Activated naive CD4-positive, alpha-beta T cell treated with anti-CD3 and anti-CD28 coated beads, Interleukin-2, amount 50 U/mL, for 72 hours (primary cell): Measurements from ENCODE around the gene NDUFS3. TPM values are rescaled to one million over a fixed set of nuclear protein-coding genes. Genes with fewer than 3 reads are reported as not detected.
"Not testable (repeated sequence)": the region's sequence is repeated elsewhere in the genome, so short reads cannot be mapped to it uniquely, and the experiment has no call there.

Experiments
- ATAC-seq, 2 donors: fragments of 150-1000 bp; cut with Tn5 transposase; 2 replicates each; pipeline ENCODE4 v1.10.0; 2021; ENCODE audit warnings: mild to moderate bottlenecking in 2 of 2, moderate library complexity in 2 of 2
- DNase-seq, 2 donors: peaks; one replicate each; pipeline ENCODE4 v3.0.0; 2021 to 2022; ENCODE audit warnings: low spot score in 2 of 2
- H3K27ac Mint-ChIP-seq, 2 donors: one replicate each; pipeline ENCODE4 v1.8.0; 2022; ENCODE audit warnings: mild to moderate bottlenecking in 2 of 2, mixed read lengths in 2 of 2
- H3K36me3 Mint-ChIP-seq, 2 donors: one replicate each; pipeline ENCODE4 v1.8.0; 2022; ENCODE audit warnings: mixed read lengths in 2 of 2
- H3K9me3 Mint-ChIP-seq, 2 donors: one replicate each; pipeline ENCODE4 v1.8.0; 2022; ENCODE audit warnings: mixed read lengths in 2 of 2
- total RNA-seq, 2 donors: library from RNA; stranded (reverse); gene quantifications; one replicate each; pipeline ENCODE4 v1.2.3, GENCODE V29; 2022

Gene NDUFS3
- total RNA-seq, 2 donors from 2014 or later: 128 to 158 TPM

GRCh38 chr11:47552056-47552565 lies 26.8 kb upstream of the NDUFS3 start:
- H3K36me3 Mint-ChIP-seq: peaks cover 18 to 33% of the 10 kb centered on the region in 2 donors
- peak in 1 of 2 donors; percentile 57 for DNase-seq
- peak; percentile 5 to 32 for ATAC-seq

GRCh38 chr11:47552566-47553405 lies 26.1 kb upstream of the NDUFS3 start, which contains the start of gene CELF1:
TSS of gene CELF1 (minus strand) at chr11:47553132. CDS start at chr11:47499523, 53,609 bp downstream.
- ATAC-seq: peak; percentile 95 to 97
- H3K27ac Mint-ChIP-seq: peak within 1 kb of the TSS; percentile 97 to 100
- peaks cover 18 to 30% of the 10 kb centered on the region in 2 donors for H3K36me3 Mint-ChIP-seq
- H3K9me3 Mint-ChIP-seq: no peaks in the 10 kb centered on the region
- peak; percentile 93 for DNase-seq

More at GRCh38 chr11:47552056-47552565, 26.8 kb upstream of the NDUFS3 start:
- Mint-ChIP-seq H3K27ac (peak overlapping the region; percentile 97 to 100), H3K9me3 (no peaks in the 10 kb centered on the region)

GRCh38 chr11:47553406-47553743 lies 25.5 kb upstream of the NDUFS3 start:
- H3K9me3 Mint-ChIP-seq: no peaks in the 10 kb centered on the region
- peaks cover 18 to 30% of the 10 kb centered on the region in 2 donors for H3K36me3 Mint-ChIP-seq
- H3K27ac Mint-ChIP-seq: peak overlapping the region in 1 of 2 donors; percentile 97
- DNase-seq (no peak), ATAC-seq (peak; percentile 21 to 45)

GRCh38 chr11:47557004-47557403 lies 21.9 kb upstream of the NDUFS3 start:
- not testable (repeated sequence) for H3K36me3 Mint-ChIP-seq, H3K9me3 Mint-ChIP-seq, ATAC-seq, DNase-seq, H3K27ac Mint-ChIP-seq

GRCh38 chr11:47558695-47559094 lies 20.2 kb upstream of the NDUFS3 start:
- ATAC-seq (no peak), DNase-seq (no peak)
- Mint-ChIP-seq H3K27ac (no peak overlapping the region), H3K9me3 (no peaks in the 10 kb centered on the region), H3K36me3 (no peaks in the 10 kb centered on the region)

GRCh38 chr11:47560426-47560825 lies 18.4 kb upstream of the NDUFS3 start:
- ATAC-seq (no peak), DNase-seq (no peak)
- no peak overlapping the region for H3K27ac Mint-ChIP-seq
- H3K36me3 Mint-ChIP-seq: no peaks in the 10 kb centered on the region
- no peaks in the 10 kb centered on the region for H3K9me3 Mint-ChIP-seq

GRCh38 chr11:47562393-47562792 lies 16.5 kb upstream of the NDUFS3 start:
- not testable (repeated sequence) for H3K9me3 Mint-ChIP-seq, H3K36me3 Mint-ChIP-seq, DNase-seq, ATAC-seq, H3K27ac Mint-ChIP-seq

GRCh38 chr11:47564366-47564765 lies 14.5 kb upstream of the NDUFS3 start:
- not testable (repeated sequence) for DNase-seq, H3K9me3 Mint-ChIP-seq, H3K27ac Mint-ChIP-seq, ATAC-seq
- peaks cover 0 to 14% of the 10 kb centered on the region in 2 donors for H3K36me3 Mint-ChIP-seq

GRCh38 chr11:47564933-47565339 lies 13.9 kb upstream of the NDUFS3 start:
- H3K27ac Mint-ChIP-seq: peak overlapping the region; percentile 55 to 88
- H3K36me3 Mint-ChIP-seq: peaks cover 0 to 19% of the 10 kb centered on the region in 2 donors
- no peaks in the 10 kb centered on the region for H3K9me3 Mint-ChIP-seq
- DNase-seq: no peak
- peak; percentile 4 to 6 for ATAC-seq

GRCh38 chr11:47565340-47566148 lies 13.3 kb upstream of the NDUFS3 start, which contains the start of gene PTPMT1:
TSS of gene PTPMT1 (plus strand) at chr11:47565599. CDS start at chr11:47565623, 24 bp downstream.
- ATAC-seq (peak; percentile 91 to 92), DNase-seq (peak; percentile 72 to 78)
- H3K36me3 Mint-ChIP-seq: peaks cover 0 to 19% of the 10 kb centered on the region in 2 donors
- no peaks in the 10 kb centered on the region for H3K9me3 Mint-ChIP-seq
- peak within 1 kb of the TSS; percentile 88 to 93 for H3K27ac Mint-ChIP-seq

- peak in 1 of 2 donors; percentile 21 for ATAC-seq
- Mint-ChIP-seq H3K36me3 (peaks cover 0 to 19% of the 10 kb centered on the region in 2 donors), H3K9me3 (no peaks in the 10 kb centered on the region), H3K27ac (peak overlapping the region; percentile 88 to 93)
- DNase-seq: no peak
Measured at GRCh38 chr11:47566149-47566698, 12.7 kb upstream of the NDUFS3 start.

GRCh38 chr11:47569646-47570045 lies 9.2 kb upstream of the NDUFS3 start:
- ATAC-seq (no peak), DNase-seq (no peak)
- peaks cover 0 to 29% of the 10 kb centered on the region in 2 donors for H3K36me3 Mint-ChIP-seq
- H3K27ac Mint-ChIP-seq: no peak overlapping the region
- no peaks in the 10 kb centered on the region for H3K9me3 Mint-ChIP-seq

GRCh38 chr11:47570651-47571356 lies 8.1 kb upstream of the NDUFS3 start:
- H3K9me3 Mint-ChIP-seq: no peaks in the 10 kb centered on the region
- H3K36me3 Mint-ChIP-seq: peaks cover 0 to 29% of the 10 kb centered on the region in 2 donors
- no peak overlapping the region for H3K27ac Mint-ChIP-seq
- ATAC-seq (no peak), DNase-seq (no peak)

- Mint-ChIP-seq H3K27ac (no peak overlapping the region), H3K9me3 (no peaks in the 10 kb centered on the region), H3K36me3 (peaks cover 0 to 33% of the 10 kb centered on the region in 2 donors)
- ATAC-seq (no peak), DNase-seq (no peak)
Measured at GRCh38 chr11:47571357-47571729, 7.5 kb upstream of the NDUFS3 start.

GRCh38 chr11:47571895-47572294 lies 7.0 kb upstream of the NDUFS3 start:
- Mint-ChIP-seq H3K9me3 (no peaks in the 10 kb centered on the region), H3K36me3 (peaks cover 2 to 31% of the 10 kb centered on the region in 2 donors), H3K27ac (no peak overlapping the region)
- DNase-seq (no peak), ATAC-seq (no peak)

- DNase-seq (no peak), ATAC-seq (no peak)
- Mint-ChIP-seq H3K27ac (no peak overlapping the region), H3K36me3 (peaks cover 9 to 36% of the 10 kb centered on the region in 2 donors), H3K9me3 (no peaks in the 10 kb centered on the region)
Measured at GRCh38 chr11:47572715-47573255, 6.1 kb upstream of the NDUFS3 start.
